Measurements from ENCODE around the gene JAZF1.

The JAZF1 gene

GRCh38 chr7:28157831-28158416 lies 22.7 kb downstream of the JAZF1 start:
- Histone ChIP-seq H3K4ac (ENCODE audit: low read depth in 1 of 2, low read length in 2 of 2) (no peak overlapping the region), H4K91ac (ENCODE audit: low read length) (no peak overlapping the region), H2BK12ac (ENCODE audit: low read length in 2 of 2) (peak overlapping the region in 1 of 2 experiments; percentile 59), H2AFZ (ENCODE audit: low read depth, low read length) (no peak overlapping the region), H3K23ac (ENCODE audit: low read length in 2 of 2) (no peak overlapping the region), H3K14ac (ENCODE audit: low read length in 2 of 2) (no peak overlapping the region), H3K36me3 (ENCODE audit: control insufficient read depth in 1 of 2, insufficient read depth in 2 of 2, low read depth in 1 of 2, low read length in 2 of 2) (peaks cover 0 to 4% of the 10 kb centered on the region in 2 experiments), H2BK120ac (ENCODE audit: low read depth, low read length) (no peak overlapping the region), H3K9ac (ENCODE audit: low read length) (no peak overlapping the region), H3K27me3 (ENCODE audit: control insufficient read depth in 1 of 2, insufficient read depth in 1 of 2, low read length in 2 of 2) (no peaks in the 10 kb centered on the region), H3K18ac (ENCODE audit: low read depth in 1 of 2, low read length in 2 of 2) (peak overlapping the region in 1 of 2 experiments; percentile 15), H3K4me1 (ENCODE audit: control insufficient read depth, insufficient read depth, low read depth, low read length) (peaks cover 21% of the 10 kb centered on the region), H2BK15ac (ENCODE audit: low read depth, poor library complexity, severe bottlenecking) (no peak overlapping the region), H3K79me1 (replicated peaks; ENCODE audit: low read length, poor library complexity, severe bottlenecking) (peaks cover 30% of the 10 kb centered on the region), H3K4me2 (ENCODE audit: low read length, poor library complexity, severe bottlenecking) (no peak overlapping the region), H2AK5ac (ENCODE audit: low read length, severe bottlenecking) (peak overlapping the region; percentile 98), H3K27ac (ENCODE audit: low read length, poor library complexity, severe bottlenecking) (no peak overlapping the region), H2BK5ac (ENCODE audit: low read depth, low read length, poor library complexity, severe bottlenecking) (no peak overlapping the region), H3K4me3 (ENCODE audit: insufficient read depth in 1 of 2, low read depth in 1 of 2, low read length in 2 of 2) (no peak overlapping the region), H4K8ac (ENCODE audit: low read length) (no peak overlapping the region), H3K9me3 (ENCODE audit: control insufficient read depth, low read length) (no peaks in the 10 kb centered on the region)
- no peak for DNase-seq
- 87% methylated on average over 3 of the region's 7 CpGs for WGBS

- Histone ChIP-seq H3K9me3 (ENCODE audit: control insufficient read depth, low read length) (no peaks in the 10 kb centered on the region), H3K4ac (ENCODE audit: low read depth in 1 of 2, low read length in 2 of 2) (peak overlapping the region in 1 of 2 experiments; percentile 45), H3K4me3 (ENCODE audit: insufficient read depth in 1 of 2, low read depth in 1 of 2, low read length in 2 of 2) (no peak overlapping the region), H3K4me2 (ENCODE audit: low read length, poor library complexity, severe bottlenecking) (no peak overlapping the region), H3K23ac (ENCODE audit: low read length in 2 of 2) (no peak overlapping the region), H3K27me3 (ENCODE audit: control insufficient read depth in 1 of 2, insufficient read depth in 1 of 2, low read length in 2 of 2) (no peaks in the 10 kb centered on the region), H2AFZ (ENCODE audit: low read depth, low read length) (no peak overlapping the region), H3K36me3 (ENCODE audit: control insufficient read depth in 1 of 2, insufficient read depth in 2 of 2, low read depth in 1 of 2, low read length in 2 of 2) (peaks cover 0 to 4% of the 10 kb centered on the region in 2 experiments), H3K4me1 (ENCODE audit: control insufficient read depth, insufficient read depth, low read depth, low read length) (peaks cover 21% of the 10 kb centered on the region), H2AK5ac (ENCODE audit: low read length, severe bottlenecking) (peak overlapping the region; percentile 100), H2BK120ac (ENCODE audit: low read depth, low read length) (no peak overlapping the region), H4K91ac (ENCODE audit: low read length) (no peak overlapping the region), H3K14ac (ENCODE audit: low read length in 2 of 2) (peak overlapping the region in 1 of 2 experiments; percentile 29), H2BK12ac (ENCODE audit: low read length in 2 of 2) (peak overlapping the region in 1 of 2 experiments; percentile 61), H3K18ac (ENCODE audit: low read depth in 1 of 2, low read length in 2 of 2) (peak overlapping the region in 1 of 2 experiments; percentile 18), H3K79me1 (replicated peaks; ENCODE audit: low read length, poor library complexity, severe bottlenecking) (peaks cover 30% of the 10 kb centered on the region), H2BK5ac (ENCODE audit: low read depth, low read length, poor library complexity, severe bottlenecking) (no peak overlapping the region), H3K9ac (ENCODE audit: low read length) (no peak overlapping the region), H2BK15ac (ENCODE audit: low read depth, poor library complexity, severe bottlenecking) (no peak overlapping the region), H4K8ac (ENCODE audit: low read length) (peak overlapping the region; percentile 71), H3K27ac (ENCODE audit: low read length, poor library complexity, severe bottlenecking) (no peak overlapping the region)
- DNase-seq: no peak
- 92% methylated on average over 5 of the region's 6 CpGs for WGBS
Measured at GRCh38 chr7:28157076-28157745, 23.4 kb downstream of the JAZF1 start.

- Histone ChIP-seq H2BK15ac (ENCODE audit: low read depth, poor library complexity, severe bottlenecking) (no peak overlapping the region), H3K14ac (ENCODE audit: low read length in 2 of 2) (no peak overlapping the region), H2AFZ (ENCODE audit: low read depth, low read length) (no peak overlapping the region), H3K4ac (ENCODE audit: low read depth in 1 of 2, low read length in 2 of 2) (no peak overlapping the region), H4K91ac (ENCODE audit: low read length) (no peak overlapping the region), H2BK5ac (ENCODE audit: low read depth, low read length, poor library complexity, severe bottlenecking) (no peak overlapping the region), H3K27ac (ENCODE audit: low read length, poor library complexity, severe bottlenecking) (peak overlapping the region; percentile 85), H3K79me1 (replicated peaks; ENCODE audit: low read length, poor library complexity, severe bottlenecking) (peaks cover 28% of the 10 kb centered on the region), H3K36me3 (ENCODE audit: control insufficient read depth in 1 of 2, insufficient read depth in 2 of 2, low read depth in 1 of 2, low read length in 2 of 2) (peaks cover 0 to 4% of the 10 kb centered on the region in 2 experiments), H3K4me2 (ENCODE audit: low read length, poor library complexity, severe bottlenecking) (no peak overlapping the region), H2BK120ac (ENCODE audit: low read depth, low read length) (no peak overlapping the region), H3K4me1 (ENCODE audit: control insufficient read depth, insufficient read depth, low read depth, low read length) (peaks cover 20% of the 10 kb centered on the region), H2BK12ac (ENCODE audit: low read length in 2 of 2) (no peak overlapping the region), H3K23ac (ENCODE audit: low read length in 2 of 2) (no peak overlapping the region), H3K18ac (ENCODE audit: low read depth in 1 of 2, low read length in 2 of 2) (no peak overlapping the region), H2AK5ac (ENCODE audit: low read length, severe bottlenecking) (peak overlapping the region; percentile 74), H3K27me3 (ENCODE audit: control insufficient read depth in 1 of 2, insufficient read depth in 1 of 2, low read length in 2 of 2) (no peaks in the 10 kb centered on the region), H3K9ac (ENCODE audit: low read length) (no peak overlapping the region), H4K8ac (ENCODE audit: low read length) (no peak overlapping the region), H3K9me3 (ENCODE audit: control insufficient read depth, low read length) (no peaks in the 10 kb centered on the region), H3K4me3 (ENCODE audit: insufficient read depth in 1 of 2, low read depth in 1 of 2, low read length in 2 of 2) (peak overlapping the region in 1 of 2 experiments; percentile 30)
- no peak for DNase-seq
- WGBS: 100% methylated on average over 4 of the region's 4 CpGs
Measured at GRCh38 chr7:28156401-28156800, 24.2 kb downstream of the JAZF1 start.

- peak overlapping the region in 1 of 2 experiments; percentile 24 for H3K4ac ChIP-seq (ENCODE audit: low read depth in 1 of 2, low read length in 2 of 2)
- H3K27ac ChIP-seq (ENCODE audit: low read length, poor library complexity, severe bottlenecking): peak overlapping the region; percentile 85
- H3K9ac ChIP-seq (ENCODE audit: low read length): no peak overlapping the region
- H4K91ac ChIP-seq (ENCODE audit: low read length): no peak overlapping the region
- peaks cover 18% of the 10 kb centered on the region for H3K4me1 ChIP-seq (ENCODE audit: control insufficient read depth, insufficient read depth, low read depth, low read length)
- H3K23ac ChIP-seq (ENCODE audit: low read length in 2 of 2): no peak overlapping the region
- WGBS: 43% methylated on average over 3 of the region's 3 CpGs
- peak; percentile 46 for DNase-seq
- H3K4me2 ChIP-seq (ENCODE audit: low read length, poor library complexity, severe bottlenecking): no peak overlapping the region
- H3K36me3 ChIP-seq (ENCODE audit: control insufficient read depth in 1 of 2, insufficient read depth in 2 of 2, low read depth in 1 of 2, low read length in 2 of 2): peaks cover 0 to 4% of the 10 kb centered on the region in 2 experiments
- no peak overlapping the region for H2BK5ac ChIP-seq (ENCODE audit: low read depth, low read length, poor library complexity, severe bottlenecking)
- peak overlapping the region; percentile 29 for H4K8ac ChIP-seq (ENCODE audit: low read length)
- peak overlapping the region in 1 of 2 experiments; percentile 37 for H3K18ac ChIP-seq (ENCODE audit: low read depth in 1 of 2, low read length in 2 of 2)
- no peak overlapping the region for H2AFZ ChIP-seq (ENCODE audit: low read depth, low read length)
- peak overlapping the region in 1 of 2 experiments; percentile 57 for H2BK12ac ChIP-seq (ENCODE audit: low read length in 2 of 2)
- peak overlapping the region; percentile 50 for H2AK5ac ChIP-seq (ENCODE audit: low read length, severe bottlenecking)
- H3K79me1 ChIP-seq (replicated peaks; ENCODE audit: low read length, poor library complexity, severe bottlenecking): peaks cover 27% of the 10 kb centered on the region
- no peaks in the 10 kb centered on the region for H3K27me3 ChIP-seq (ENCODE audit: control insufficient read depth in 1 of 2, insufficient read depth in 1 of 2, low read length in 2 of 2)
- no peak overlapping the region for H2BK15ac ChIP-seq (ENCODE audit: low read depth, poor library complexity, severe bottlenecking)
- no peaks in the 10 kb centered on the region for H3K9me3 ChIP-seq (ENCODE audit: control insufficient read depth, low read length)
- peak overlapping the region in 1 of 2 experiments; percentile 63 for H3K4me3 ChIP-seq (ENCODE audit: insufficient read depth in 1 of 2, low read depth in 1 of 2, low read length in 2 of 2)
- no peak overlapping the region for H2BK120ac ChIP-seq (ENCODE audit: low read depth, low read length)
- no peak overlapping the region for H3K14ac ChIP-seq (ENCODE audit: low read length in 2 of 2)
Measured at GRCh38 chr7:28155964-28156363, 24.6 kb downstream of the JAZF1 start.
